ENCODE data around the gene WWOX. TPM values are rescaled to one million over a fixed set of nuclear protein-coding genes. Genes with fewer than 3 reads are reported as not detected.

WWOX gene
- total and polyA plus RNA-seq, 2 of the 13 experiments (the other 11 are each of a cell fraction or from before 2014, with no cell fraction given), result 9.1 to 37.4 TPM

- in situ Hi-C loops (cut with HindIII; ENCODE audit: extremely low pct_ligation_motif_present, low pct_unique_long_range_greater_than_20kb) (no loop called here), intact Hi-C loops (cut with micrococcal nuclease; ENCODE audit: unreplicated experiment) (no loop called here)
- Histone ChIP-seq H3K27ac (ENCODE audit: extremely low read length, insufficient read depth, low read length) (no peak overlapping the region), H3K9me3 (ENCODE audit: low read length) (no peaks in the 10 kb centered on the region), H3K4me1 (ENCODE audit: insufficient read depth, low read length) (peaks cover 15% of the 10 kb centered on the region), H3K79me2 (ENCODE audit: insufficient read depth, low read length) (no peaks in the 10 kb centered on the region), H3K36me3 (replicated peaks in 1 of 2; ENCODE audit: control insufficient read depth in 1 of 2, insufficient read depth in 2 of 2, low read length in 2 of 2) (no peaks in the 10 kb centered on the region), H3K9ac (ENCODE audit: insufficient read depth, low read depth, low read length) (no peak overlapping the region), H2AFZ (ENCODE audit: low read length) (no peak overlapping the region), H3K4me3 (replicated peaks in 1 of 3; ENCODE audit: insufficient read depth in 1 of 3, low read depth in 2 of 3, low read length in 3 of 3) (no peak overlapping the region), H4K20me1 (ENCODE audit: insufficient read depth, low read length) (no peaks in the 10 kb centered on the region), H3K27me3 (ENCODE audit: control insufficient read depth in 1 of 2, insufficient read depth in 2 of 2, low read length in 2 of 2) (no peaks in the 10 kb centered on the region), H3K4me2 (ENCODE audit: low read depth, low read length) (no peak overlapping the region)
- whole genome bisulfite sequencing (ENCODE audit: low lambda C conversion rate), result 61% methylated on average over 2 of the region's 2 CpGs
- TF ChIP-seq ZSCAN20 (CRISPR knock-in tag; IDR thresholded peaks at IDR 0.05; ENCODE audit: borderline replicate concordance), result no peak
- TF ChIP-seq MEIS1 (CRISPR knock-in tag; IDR thresholded peaks at IDR 0.05; ENCODE audit: borderline replicate concordance), result no peak
- TF ChIP-seq, protein P1, sequence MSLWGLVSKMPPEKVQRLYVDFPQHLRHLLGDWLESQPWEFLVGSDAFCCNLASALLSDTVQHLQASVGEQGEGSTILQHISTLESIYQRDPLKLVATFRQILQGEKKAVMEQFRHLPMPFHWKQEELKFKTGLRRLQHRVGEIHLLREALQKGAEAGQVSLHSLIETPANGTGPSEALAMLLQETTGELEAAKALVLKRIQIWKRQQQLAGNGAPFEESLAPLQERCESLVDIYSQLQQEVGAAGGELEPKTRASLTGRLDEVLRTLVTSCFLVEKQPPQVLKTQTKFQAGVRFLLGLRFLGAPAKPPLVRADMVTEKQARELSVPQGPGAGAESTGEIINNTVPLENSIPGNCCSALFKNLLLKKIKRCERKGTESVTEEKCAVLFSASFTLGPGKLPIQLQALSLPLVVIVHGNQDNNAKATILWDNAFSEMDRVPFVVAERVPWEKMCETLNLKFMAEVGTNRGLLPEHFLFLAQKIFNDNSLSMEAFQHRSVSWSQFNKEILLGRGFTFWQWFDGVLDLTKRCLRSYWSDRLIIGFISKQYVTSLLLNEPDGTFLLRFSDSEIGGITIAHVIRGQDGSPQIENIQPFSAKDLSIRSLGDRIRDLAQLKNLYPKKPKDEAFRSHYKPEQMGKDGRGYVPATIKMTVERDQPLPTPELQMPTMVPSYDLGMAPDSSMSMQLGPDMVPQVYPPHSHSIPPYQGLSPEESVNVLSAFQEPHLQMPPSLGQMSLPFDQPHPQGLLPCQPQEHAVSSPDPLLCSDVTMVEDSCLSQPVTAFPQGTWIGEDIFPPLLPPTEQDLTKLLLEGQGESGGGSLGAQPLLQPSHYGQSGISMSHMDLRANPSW (CRISPR knock-in tag; IDR thresholded peaks at IDR 0.05; ENCODE audit: borderline replicate concordance), result no peak
- TF ChIP-seq, protein P2, sequence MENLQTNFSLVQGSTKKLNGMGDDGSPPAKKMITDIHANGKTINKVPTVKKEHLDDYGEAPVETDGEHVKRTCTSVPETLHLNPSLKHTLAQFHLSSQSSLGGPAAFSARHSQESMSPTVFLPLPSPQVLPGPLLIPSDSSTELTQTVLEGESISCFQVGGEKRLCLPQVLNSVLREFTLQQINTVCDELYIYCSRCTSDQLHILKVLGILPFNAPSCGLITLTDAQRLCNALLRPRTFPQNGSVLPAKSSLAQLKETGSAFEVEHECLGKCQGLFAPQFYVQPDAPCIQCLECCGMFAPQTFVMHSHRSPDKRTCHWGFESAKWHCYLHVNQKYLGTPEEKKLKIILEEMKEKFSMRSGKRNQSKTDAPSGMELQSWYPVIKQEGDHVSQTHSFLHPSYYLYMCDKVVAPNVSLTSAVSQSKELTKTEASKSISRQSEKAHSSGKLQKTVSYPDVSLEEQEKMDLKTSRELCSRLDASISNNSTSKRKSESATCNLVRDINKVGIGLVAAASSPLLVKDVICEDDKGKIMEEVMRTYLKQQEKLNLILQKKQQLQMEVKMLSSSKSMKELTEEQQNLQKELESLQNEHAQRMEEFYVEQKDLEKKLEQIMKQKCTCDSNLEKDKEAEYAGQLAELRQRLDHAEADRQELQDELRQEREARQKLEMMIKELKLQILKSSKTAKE (CRISPR knock-in tag; IDR thresholded peaks at IDR 0.05; ENCODE audit: borderline replicate concordance), result no peak
- TF ChIP-seq, protein P3, sequence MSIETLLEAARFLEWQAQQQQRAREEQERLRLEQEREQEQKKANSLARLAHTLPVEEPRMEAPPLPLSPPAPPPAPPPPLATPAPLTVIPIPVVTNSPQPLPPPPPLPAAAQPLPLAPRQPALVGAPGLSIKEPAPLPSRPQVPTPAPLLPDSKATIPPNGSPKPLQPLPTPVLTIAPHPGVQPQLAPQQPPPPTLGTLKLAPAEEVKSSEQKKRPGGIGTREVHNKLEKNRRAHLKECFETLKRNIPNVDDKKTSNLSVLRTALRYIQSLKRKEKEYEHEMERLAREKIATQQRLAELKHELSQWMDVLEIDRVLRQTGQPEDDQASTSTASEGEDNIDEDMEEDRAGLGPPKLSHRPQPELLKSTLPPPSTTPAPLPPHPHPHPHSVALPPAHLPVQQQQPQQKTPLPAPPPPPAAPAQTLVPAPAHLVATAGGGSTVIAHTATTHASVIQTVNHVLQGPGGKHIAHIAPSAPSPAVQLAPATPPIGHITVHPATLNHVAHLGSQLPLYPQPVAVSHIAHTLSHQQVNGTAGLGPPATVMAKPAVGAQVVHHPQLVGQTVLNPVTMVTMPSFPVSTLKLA (IDR thresholded peaks at IDR 0.05), result 0 out of 2 replicates have a peak, but pooled peaks have one; percentile 28
- no peak for TF ChIP-seq ZNF724P (CRISPR knock-in tag; IDR thresholded peaks at IDR 0.05; ENCODE audit: borderline replicate concordance)
- no TSS peak for BruUV-seq (replicated peaks)
- ATAC-seq, result no peak
- no peak for FAIRE-seq
- CTCF ChIA-PET (ENCODE audit: low intra/inter-chr PET ratio, low total read pairs), result no interaction called here
- no peak for DNase-seq (ENCODE audit: low spot score)
- POLR2A ChIA-PET, result no interaction called here
These were observed 1068.4 kb downstream of the WWOX start for GRCh38 chr16:79167893-79168292.
